ENCODE results near the gene FGF8. TPM values are rescaled to one million over a fixed set of nuclear protein-coding genes. Genes with fewer than 3 reads are reported as not detected.

Gene FGF8
- total and polyA plus RNA-seq, 2 of the 8 experiments (the other 6 are each of a cell fraction or from before 2014, with no cell fraction given) = 1.1 to 3.9 TPM

- Histone ChIP-seq H2AFZ (ENCODE audit: low read length) (peak overlapping the region; percentile 45), H2AK5ac (ENCODE audit: low read depth, low read length) (no peak overlapping the region), H3K9me3 (ENCODE audit: insufficient read depth in 2 of 2, low read depth in 1 of 2, low read length in 1 of 2) (no peaks in the 10 kb centered on the region), H2BK5ac (ENCODE audit: low read depth, low read length) (peak overlapping the region; percentile 74), H3K23me2 (ENCODE audit: low read depth, low read length) (peaks cover 14% of the 10 kb centered on the region), H2BK120ac (replicated peaks; ENCODE audit: low read depth, low read length) (no peak overlapping the region), H3K27me3 (replicated peaks in 1 of 4; ENCODE audit: control insufficient read depth in 3 of 4, extremely low read depth in 1 of 4, insufficient read depth in 3 of 4, low read length in 3 of 4) (no peaks in the 10 kb centered on the region), H4K5ac (ENCODE audit: insufficient read length, low read depth, low read length) (peak overlapping the region; percentile 74), H2BK12ac (ENCODE audit: low read depth, low read length) (peak overlapping the region; percentile 91), H3K9ac (replicated peaks in 1 of 4; ENCODE audit: extremely low read depth in 1 of 4, low read depth in 3 of 4, low read length in 3 of 4) (peak overlapping the region; percentile 52 to 91 (median 79)), H3K4ac (replicated peaks; ENCODE audit: insufficient read length, low read depth, low read length) (no peak overlapping the region), H3K27ac (ENCODE audit: low read depth, low read length) (peak overlapping the region; percentile 63), H2BK20ac (ENCODE audit: low read length) (no peak overlapping the region), H3K36me3 (ENCODE audit: control insufficient read depth in 2 of 4, insufficient read depth in 4 of 4, low read length in 3 of 4) (no peaks in the 10 kb centered on the region), H3K79me2 (ENCODE audit: control insufficient read depth in 1 of 2, insufficient read depth in 2 of 2, low read length in 2 of 2) (peaks cover 37 to 44% of the 10 kb centered on the region in 2 experiments), H3K18ac (ENCODE audit: extremely low read depth, low read length) (peak overlapping the region; percentile 21; the same call in 1 of the 2 replicates), H4K91ac (replicated peaks; ENCODE audit: insufficient read length, low read length) (peak overlapping the region; percentile 30), H3K56ac (replicated peaks; ENCODE audit: insufficient read length, low read depth, low read length) (peak overlapping the region; percentile 0), H3K14ac (ENCODE audit: insufficient read length) (no peak overlapping the region), H4K20me1 (replicated peaks in 1 of 2; ENCODE audit: control insufficient read depth in 1 of 2, insufficient read depth in 2 of 2, low read length in 2 of 2) (peaks cover 23 to 25% of the 10 kb centered on the region in 2 experiments), H3K4me3 (ENCODE audit: extremely low read depth in 1 of 4, insufficient read depth in 2 of 4, low read depth in 3 of 4, low read length in 4 of 4) (peak overlapping the region; percentile 77 to 98 (median 90)), H3K4me1 (replicated peaks in 1 of 4; ENCODE audit: control insufficient read depth in 3 of 4, insufficient read depth in 4 of 4, low read length in 3 of 4) (peaks cover 0 to 5% (median 0%) of the 10 kb centered on the region in 4 experiments; a peak in 3 of 7 replicates), H3K79me1 (ENCODE audit: low read depth, low read length) (peaks cover 7% of the 10 kb centered on the region), H3K23ac (ENCODE audit: insufficient read length) (no peak overlapping the region), H2BK15ac (ENCODE audit: low read length) (0 out of 2 replicates have a peak overlapping the region, but pooled peaks have one; percentile 14), H3K4me2 (ENCODE audit: insufficient read depth in 1 of 2, low read depth in 2 of 2, low read length in 2 of 2) (peak overlapping the region; percentile 88 to 93), H4K8ac (ENCODE audit: extremely low read depth, insufficient read depth, low read length) (peak overlapping the region; percentile 83; the same call in 1 of the 2 replicates)
- WGBS, 2 experiments (ENCODE audit: extremely low coverage in 1 of 2, insufficient coverage in 1 of 2, insufficient read length in 1 of 2, insufficient replicate concordance in 2 of 2, low coverage in 1 of 2, low lambda C conversion rate in 2 of 2, missing lambda C conversion rate in 1 of 2) = 25% methylated on average over 14 of the region's 14 CpGs; no CpG with 5 or more reads in 1 of the 2 experiments
- no peak for FAIRE-seq
- CTCF ChIA-PET (ENCODE audit: partially characterized antibody) = interaction anchor here (0.6 to 7.0 kb wide), 11 partner anchors 13 to 1460 kb away, joined by 3 to 46 read pairs (median 5); partner anchors contain the start of gene KCNIP2
- no peak for DNase-seq (ENCODE audit: low read depth in 1 of 2, low spot score in 2 of 2)
- POLR2A ChIA-PET (ENCODE audit: partially characterized antibody) = interaction anchor here (0.7 to 6.0 kb wide), 35 partner anchors 11 to 316 kb away, joined by 3 to 100 read pairs (median 6); partner anchors contain the start of genes FBXW4, HPS6, KCNIP2 and NPM3
- TF ChIP-seq POU5F1 (IDR thresholded peaks at IDR 0.05; ENCODE audit: low read depth, low read length) (no peak), PHF8 (conservative IDR thresholded peaks at IDR 0.05; ENCODE audit: low read depth, low read length) (peak; percentile 39; the same call in 1 of the 2 replicates), SP2 (IDR thresholded peaks at IDR 0.05; ENCODE audit: low read length) (no peak), KDM4A (IDR thresholded peaks at IDR 0.05; ENCODE audit: low read depth, low read length, severe bottlenecking) (peak; percentile 11), SP4 (IDR thresholded peaks at IDR 0.05; ENCODE audit: low read length) (no peak), ATF2 (IDR thresholded peaks at IDR 0.05; ENCODE audit: low read length) (0 out of 2 replicates have a peak, but pooled peaks have one; percentile 74), KDM5A (IDR thresholded peaks at IDR 0.05; ENCODE audit: low read length) (no peak), E2F6 (IDR thresholded peaks at IDR 0.05) (peak; percentile 41; the same call in 1 of the 2 replicates), POLR2AphosphoS5 (IDR thresholded peaks at IDR 0.05; ENCODE audit: low read depth, low read length) (peak; percentile 41; the same call in 1 of the 2 replicates)
Observed at GRCh38 chr10:101818872-101819633, 43.1 kb upstream of the FGF8 start.

Measured in H1 (cell line).